Sigmoid colon (tissue), 4 donors: ENCODE data around the gene RUNX1.

Experiments used
- CTCF ChIP-seq, 4 experiments: fragments of 450-650 bp in 3 of 4; fragments of 200-600 bp in 1 of 4; IDR thresholded peaks; one replicate each; pipeline ENCODE4 v1.5.1; 2016 to 2019; ENCODE audit warnings: antibody characterized with exemption in 4 of 4, mild to moderate bottlenecking in 3 of 4, moderate library complexity in 2 of 4
- EP300 ChIP-seq, 4 donors: sonication (generic); formaldehyde crosslinking; IDR thresholded peaks; one replicate each; pipeline ENCODE4 v1.6.1; 2017; ENCODE audit warnings: antibody characterized with exemption in 4 of 4
- POLR2A ChIP-seq, 2 donors: fragments of 450-650 bp; IDR thresholded peaks; one replicate each; pipeline ENCODE4 v1.6.1; 2016; ENCODE audit warnings: antibody characterized with exemption in 2 of 2, mild to moderate bottlenecking in 2 of 2, moderate library complexity in 2 of 2

GRCh38 chr21:34768326-34768725 is 280.8 kb downstream of the RUNX1 start:
- no peak for TF ChIP-seq CTCF (IDR thresholded peaks at IDR 0.05)
- no peak for TF ChIP-seq POLR2A (IDR thresholded peaks at IDR 0.05)
- no peak for TF ChIP-seq EP300 (IDR thresholded peaks at IDR 0.05)
